ENCODE results near the gene CABCOCO1. TPM values are rescaled to one million over a fixed set of nuclear protein-coding genes. Genes with fewer than 3 reads are reported as not detected.

Gene CABCOCO1
- total RNA-seq, 1 experiment from 2014 or later, result not detected

DNA sequence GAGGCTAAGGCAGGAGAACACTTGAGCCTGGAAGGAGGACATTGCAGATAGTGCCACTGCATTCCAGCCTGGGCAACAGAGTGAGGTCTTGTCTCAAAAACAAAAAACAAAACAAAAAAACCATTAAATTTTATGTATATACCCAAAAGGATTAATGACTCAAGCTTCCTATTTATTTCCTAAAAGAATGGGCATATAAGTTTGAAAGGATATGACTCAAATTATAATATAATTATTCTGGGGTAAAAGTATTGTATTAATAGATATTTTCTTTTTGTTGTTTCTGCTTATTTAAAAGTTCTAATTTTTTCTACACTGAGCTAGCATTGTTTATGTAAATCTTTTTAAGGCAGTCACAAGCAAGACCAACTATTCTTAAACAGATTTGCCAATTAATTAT lies 42.2 kb upstream of the CABCOCO1 start:
- no TSS peak for BruUV-seq (replicated peaks)
- DNase-seq (ENCODE audit: low read depth, low spot score) (no peak), ATAC-seq (no peak)
- TF ChIP-seq SRF (IDR thresholded peaks at IDR 0.05; ENCODE audit: low read depth) (no peak), EGR1 (IDR thresholded peaks at IDR 0.05; ENCODE audit: low read depth) (no peak), JUND (IDR thresholded peaks at IDR 0.05) (no peak), RAD21 (IDR thresholded peaks at IDR 0.05; ENCODE audit: low read depth) (no peak), CTCF (IDR thresholded peaks at IDR 0.05 in 2 of 3, conservative IDR thresholded peaks at IDR 0.05 in 1 of 3; ENCODE audit: borderline replicate concordance in 1 of 3, insufficient read depth in 1 of 3, low read depth in 2 of 3, low read length in 2 of 3) (no peak), POLR2A (IDR thresholded peaks at IDR 0.05; ENCODE audit: borderline replicate concordance, extremely low read depth, insufficient read depth, insufficient read length) (no peak), ZNF274 (IDR thresholded peaks at IDR 0.05; ENCODE audit: low read depth, low read length) (no peak)
- TF ChIP-seq, protein P1, sequence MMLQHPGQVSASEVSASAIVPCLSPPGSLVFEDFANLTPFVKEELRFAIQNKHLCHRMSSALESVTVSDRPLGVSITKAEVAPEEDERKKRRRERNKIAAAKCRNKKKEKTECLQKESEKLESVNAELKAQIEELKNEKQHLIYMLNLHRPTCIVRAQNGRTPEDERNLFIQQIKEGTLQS (IDR thresholded peaks at IDR 0.05), result no peak
- ChIA-PET POLR2A (no interaction called here), CTCF (no interaction called here), RAD21 (ENCODE audit: low non-redundant PET in 1 of 2, low total read pairs in 2 of 2, uncharacterized antibody in 2 of 2, unreplicated experiment in 2 of 2) (no interaction called here)
- no peaks in the 10 kb centered on the region for H3K9me3 ChIP-seq (ENCODE audit: control insufficient read depth in 1 of 2, insufficient read depth in 1 of 2, low read depth in 1 of 2, low read length in 2 of 2)
- H3K9me2 ChIP-seq (ENCODE audit: insufficient read depth), result no peaks in the 10 kb centered on the region
- H3K4me3 ChIP-seq (replicated peaks in 1 of 2; ENCODE audit: low read depth in 1 of 2, low read length in 2 of 2), result no peak overlapping the region
- H3K27ac ChIP-seq (ENCODE audit: low read depth, low read length), result no peak overlapping the region
- no peaks in the 10 kb centered on the region for H3K36me3 ChIP-seq (ENCODE audit: control insufficient read depth in 1 of 2, insufficient read depth in 2 of 2, low read length in 2 of 2)
- no peaks in the 10 kb centered on the region for H3K79me2 ChIP-seq (ENCODE audit: insufficient read depth, low read length)
- H3K27me3 ChIP-seq (ENCODE audit: insufficient read depth, low read length), result no peaks in the 10 kb centered on the region
- no peak overlapping the region for H2AFZ ChIP-seq (ENCODE audit: low read depth, low read length, poor library complexity, severe bottlenecking)
- no peaks in the 10 kb centered on the region for H3K4me1 ChIP-seq (ENCODE audit: control insufficient read depth in 1 of 2, insufficient read depth in 2 of 2, low read length in 2 of 2)
- H3K9ac ChIP-seq (ENCODE audit: low read length), result no peak overlapping the region
- no peaks in the 10 kb centered on the region for H4K20me1 ChIP-seq (ENCODE audit: insufficient read depth)
- intact Hi-C loops (cut with micrococcal nuclease), result no loop called here
- no peak overlapping the region for H3K4me2 ChIP-seq (ENCODE audit: low read length)

- BruUV-seq (replicated peaks), result no TSS peak
- Histone ChIP-seq H3K4me1 (ENCODE audit: control insufficient read depth in 1 of 2, insufficient read depth in 2 of 2, low read length in 2 of 2) (no peaks in the 10 kb centered on the region), H3K4me3 (replicated peaks in 1 of 2; ENCODE audit: low read depth in 1 of 2, low read length in 2 of 2) (no peak overlapping the region), H3K9ac (ENCODE audit: low read length) (no peak overlapping the region), H3K36me3 (ENCODE audit: control insufficient read depth in 1 of 2, insufficient read depth in 2 of 2, low read length in 2 of 2) (no peaks in the 10 kb centered on the region), H3K27me3 (ENCODE audit: insufficient read depth, low read length) (no peaks in the 10 kb centered on the region), H3K4me2 (ENCODE audit: low read length) (no peak overlapping the region), H3K79me2 (ENCODE audit: insufficient read depth, low read length) (no peaks in the 10 kb centered on the region), H3K27ac (ENCODE audit: low read depth, low read length) (no peak overlapping the region), H4K20me1 (ENCODE audit: insufficient read depth) (no peaks in the 10 kb centered on the region), H2AFZ (ENCODE audit: low read depth, low read length, poor library complexity, severe bottlenecking) (no peak overlapping the region), H3K9me3 (ENCODE audit: control insufficient read depth in 1 of 2, insufficient read depth in 1 of 2, low read depth in 1 of 2, low read length in 2 of 2) (no peaks in the 10 kb centered on the region), H3K9me2 (ENCODE audit: insufficient read depth) (no peaks in the 10 kb centered on the region)
- ChIA-PET CTCF (no interaction called here), POLR2A (no interaction called here), RAD21 (ENCODE audit: low non-redundant PET in 1 of 2, low total read pairs in 2 of 2, uncharacterized antibody in 2 of 2, unreplicated experiment in 2 of 2) (no interaction called here)
- TF ChIP-seq FOSL1 (IDR thresholded peaks at IDR 0.05; ENCODE audit: low read depth), result no peak
- no peak for TF ChIP-seq CBX3 (IDR thresholded peaks at IDR 0.05; ENCODE audit: low read depth)
- no peak for TF ChIP-seq POLR2A (IDR thresholded peaks at IDR 0.05; ENCODE audit: borderline replicate concordance, extremely low read depth, insufficient read depth, insufficient read length)
- no peak for TF ChIP-seq SP1 (IDR thresholded peaks at IDR 0.05; ENCODE audit: low read depth)
- TF ChIP-seq TCF7L2 (IDR thresholded peaks at IDR 0.05; ENCODE audit: borderline replicate concordance, extremely low read depth, insufficient read depth, insufficient read length), result no peak
- no peak for TF ChIP-seq ZNF274 (IDR thresholded peaks at IDR 0.05; ENCODE audit: low read depth, low read length)
- TF ChIP-seq, protein P2, sequence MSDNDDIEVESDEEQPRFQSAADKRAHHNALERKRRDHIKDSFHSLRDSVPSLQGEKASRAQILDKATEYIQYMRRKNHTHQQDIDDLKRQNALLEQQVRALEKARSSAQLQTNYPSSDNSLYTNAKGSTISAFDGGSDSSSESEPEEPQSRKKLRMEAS (IDR thresholded peaks at IDR 0.05), result no peak
- no peak for TF ChIP-seq RAD21 (IDR thresholded peaks at IDR 0.05; ENCODE audit: low read depth)
- TF ChIP-seq EZH2 (IDR thresholded peaks at IDR 0.05), result no peak
- no peak for TF ChIP-seq YY1 (IDR thresholded peaks at IDR 0.05; ENCODE audit: extremely low read depth, insufficient replicate concordance, low read depth, low read length)
- TF ChIP-seq SRF (IDR thresholded peaks at IDR 0.05; ENCODE audit: low read depth), result no peak
- no peak for TF ChIP-seq ELF1 (IDR thresholded peaks at IDR 0.05; ENCODE audit: borderline replicate concordance, low read depth)
- TF ChIP-seq ZBTB33 (IDR thresholded peaks at IDR 0.05; ENCODE audit: extremely low read depth, insufficient replicate concordance, low read length), result no peak
- no peak for TF ChIP-seq JUND (IDR thresholded peaks at IDR 0.05)
- no peak for DNase-seq (ENCODE audit: low read depth, low spot score)
- intact Hi-C loops (cut with micrococcal nuclease), result no loop called here
- ATAC-seq, result no peak
Measured at GRCh38 chr10:61621605-61622051, 41.1 kb upstream of the CABCOCO1 start.

Data from HCT116 (cell line).